Lower leg skin (tissue), 3 donors: Measurements from ENCODE around the gene LTB4R.
A peak's percentile ranks its signal among the peaks of the same experiment; 100 is the strongest.

Experiments used
- CTCF ChIP-seq, 3 donors: fragments of 450-650 bp; IDR thresholded peaks; one replicate each; pipeline ENCODE4 v1.5.1; 2016; ENCODE audit warnings: antibody characterized with exemption in 3 of 3, mild to moderate bottlenecking in 3 of 3, moderate library complexity in 2 of 3
- POLR2A ChIP-seq, 2 donors: fragments of 450-650 bp; IDR thresholded peaks; one replicate each; pipeline ENCODE4 v1.6.1; 2016 to 2017; ENCODE audit warnings: antibody characterized with exemption in 2 of 2, mild to moderate bottlenecking in 1 of 2, moderate library complexity in 1 of 2

GRCh38 chr14:24315807-24316596 is 4.7 kb downstream of the LTB4R start:
- peak in 1 of 3 donors; percentile 62 for TF ChIP-seq CTCF (IDR thresholded peaks at IDR 0.05)
- no peak for TF ChIP-seq POLR2A (IDR thresholded peaks at IDR 0.05)
